GM18868 (cell line): ENCODE measurements around the gene UCP1.
A peak's percentile ranks its signal among the peaks of the same experiment; 100 is the strongest.

Source experiments
- ATAC-seq: cut with Tn5 transposase; IDR thresholded peaks from one replicate; pipeline ENCODE4 v1.9.1; 2021; ENCODE audit warnings: mild to moderate bottlenecking, moderate library complexity; ENCODE audit not compliant: unreplicated experiment

UCP1 gene

GRCh38 chr4:140568507-140569306 is at the start of gene UCP1:
Gene UCP1 (minus strand): TSS chr4:140568961. CDS start chr4:140568729, 232 bp downstream.
- ATAC-seq = peak; percentile 27

- no peak for ATAC-seq
These were observed 48.9 kb upstream of the UCP1 start for GRCh38 chr4:140617499-140618248.

GRCh38 chr4:140615451-140615850 is 46.7 kb upstream of the UCP1 start:
- no peak for ATAC-seq

GRCh38 chr4:140612357-140612756 is 43.6 kb upstream of the UCP1 start:
- ATAC-seq = no peak

- ATAC-seq = peak; percentile 55
These were observed 43.1 kb upstream of the UCP1 start for GRCh38 chr4:140611854-140612253.

GRCh38 chr4:140609548-140610425 is 41.0 kb upstream of the UCP1 start:
- ATAC-seq = peak; percentile 90

- no peak for ATAC-seq
These were observed 39.1 kb upstream of the UCP1 start for GRCh38 chr4:140607852-140608251.

- ATAC-seq = no peak
These were observed 35.8 kb upstream of the UCP1 start for GRCh38 chr4:140604544-140604943.

GRCh38 chr4:140603286-140603685 is 34.5 kb upstream of the UCP1 start:
- no peak for ATAC-seq

GRCh38 chr4:140602714-140603113 is 34.0 kb upstream of the UCP1 start:
- no peak for ATAC-seq

- no peak for ATAC-seq
These were observed 31.6 kb upstream of the UCP1 start for GRCh38 chr4:140600408-140600807.

GRCh38 chr4:140595065-140595464 is 26.3 kb upstream of the UCP1 start:
- peak; percentile 96 for ATAC-seq

GRCh38 chr4:140584439-140584838 is 15.7 kb upstream of the UCP1 start:
- ATAC-seq = no peak

- ATAC-seq = no peak
These were observed 12.3 kb upstream of the UCP1 start for GRCh38 chr4:140581078-140581477.

- no peak for ATAC-seq
These were observed 10.5 kb upstream of the UCP1 start for GRCh38 chr4:140579278-140579677.

- no peak for ATAC-seq
These were observed 6.7 kb upstream of the UCP1 start for GRCh38 chr4:140575489-140575888.

- ATAC-seq = no peak
These were observed 2.9 kb upstream of the UCP1 start for GRCh38 chr4:140571620-140572019.

GRCh38 chr4:140569307-140569638 is 512 bp upstream of the UCP1 start:
- no peak for ATAC-seq

- ATAC-seq = no peak
These were observed 9.1 kb downstream of the UCP1 start for GRCh38 chr4:140559696-140560095.

- no peak for ATAC-seq
These were observed 10.8 kb downstream of the UCP1 start for GRCh38 chr4:140557831-140558435.
